Upper lobe of left lung (tissue), 4 donors: Measurements from ENCODE around the gene PRLR.

Experiments used
- CTCF ChIP-seq, 6 experiments: fragments of 450-650 bp in 4 of 6; fragments of 200-600 bp in 2 of 6; sonication (generic) in 2 of 6; IDR thresholded peaks; one replicate each; pipeline ENCODE4 v1.5.1; 2016 to 2019; ENCODE audit warnings: antibody characterized with exemption in 6 of 6
- POLR2A ChIP-seq, 4 donors: fragments of 450-650 bp; IDR thresholded peaks; one replicate each; pipeline ENCODE4 v1.5.1; 2016 to 2017; ENCODE audit warnings: antibody characterized with exemption in 4 of 4, mild to moderate bottlenecking in 2 of 4

GRCh38 chr5:35228310-35228709 is 2.0 kb downstream of the PRLR start:
- TF ChIP-seq POLR2A (IDR thresholded peaks at IDR 0.05): no peak
- TF ChIP-seq CTCF (IDR thresholded peaks at IDR 0.05): no peak
